Measurements from ENCODE around the gene GUCY1A1. TPM values are rescaled to one million over a fixed set of nuclear protein-coding genes. Genes with fewer than 3 reads are reported as not detected.

GUCY1A1 gene
- total and polyA plus RNA-seq, 12 donors, result 6.7 to 101 (median 60.2) TPM

DNA sequence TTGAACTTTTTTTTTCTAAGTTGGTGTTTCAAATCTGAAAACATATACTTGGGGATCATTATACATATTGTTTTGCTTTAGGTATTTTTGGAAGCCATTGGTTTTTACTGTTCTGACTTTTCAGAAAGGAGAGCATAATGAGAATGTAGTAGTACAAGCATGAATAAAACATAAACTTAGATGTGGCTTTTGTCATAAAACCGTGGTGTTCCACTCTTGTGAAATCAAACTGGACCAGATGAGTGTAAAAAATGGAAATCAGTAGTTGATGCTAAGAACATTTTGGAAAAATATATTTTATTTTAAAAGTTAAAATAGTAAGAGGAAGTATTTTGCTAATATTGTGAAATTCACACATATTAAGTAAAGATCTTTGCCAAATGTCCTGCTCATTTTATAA lies 29.6 kb downstream of the GUCY1A1 start:
- H3K36me3 ChIP-seq, result peaks cover 0 to 38% (median 0%) of the 10 kb centered on the region in 9 donors
- DNase-seq (no peak), ATAC-seq (no peak)
- peaks cover 0 to 67% (median 33%) of the 10 kb centered on the region in 9 donors for H3K4me1 ChIP-seq
- intact Hi-C loops (cut with DNase I), result loop anchor here in 1 of 10 donors (10.0 kb wide), 1 partner anchor 79 kb away; no protein-coding TSS in a partner anchor
- no peaks in the 10 kb centered on the region for H3K27me3 ChIP-seq
- H3K27ac ChIP-seq, result no peak overlapping the region
- 63 to 90% methylated on average over 1 of the region's 1 CpG for WGBS, 2 donors
- TF ChIP-seq, protein P1, sequence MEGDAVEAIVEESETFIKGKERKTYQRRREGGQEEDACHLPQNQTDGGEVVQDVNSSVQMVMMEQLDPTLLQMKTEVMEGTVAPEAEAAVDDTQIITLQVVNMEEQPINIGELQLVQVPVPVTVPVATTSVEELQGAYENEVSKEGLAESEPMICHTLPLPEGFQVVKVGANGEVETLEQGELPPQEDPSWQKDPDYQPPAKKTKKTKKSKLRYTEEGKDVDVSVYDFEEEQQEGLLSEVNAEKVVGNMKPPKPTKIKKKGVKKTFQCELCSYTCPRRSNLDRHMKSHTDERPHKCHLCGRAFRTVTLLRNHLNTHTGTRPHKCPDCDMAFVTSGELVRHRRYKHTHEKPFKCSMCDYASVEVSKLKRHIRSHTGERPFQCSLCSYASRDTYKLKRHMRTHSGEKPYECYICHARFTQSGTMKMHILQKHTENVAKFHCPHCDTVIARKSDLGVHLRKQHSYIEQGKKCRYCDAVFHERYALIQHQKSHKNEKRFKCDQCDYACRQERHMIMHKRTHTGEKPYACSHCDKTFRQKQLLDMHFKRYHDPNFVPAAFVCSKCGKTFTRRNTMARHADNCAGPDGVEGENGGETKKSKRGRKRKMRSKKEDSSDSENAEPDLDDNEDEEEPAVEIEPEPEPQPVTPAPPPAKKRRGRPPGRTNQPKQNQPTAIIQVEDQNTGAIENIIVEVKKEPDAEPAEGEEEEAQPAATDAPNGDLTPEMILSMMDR (IDR thresholded peaks at IDR 0.05), result no peak
- peaks cover 0 to 13% (median 5%) of the 10 kb centered on the region in 11 donors for H3K9me3 ChIP-seq
- H3K4me3 ChIP-seq, result no peak overlapping the region

DNA sequence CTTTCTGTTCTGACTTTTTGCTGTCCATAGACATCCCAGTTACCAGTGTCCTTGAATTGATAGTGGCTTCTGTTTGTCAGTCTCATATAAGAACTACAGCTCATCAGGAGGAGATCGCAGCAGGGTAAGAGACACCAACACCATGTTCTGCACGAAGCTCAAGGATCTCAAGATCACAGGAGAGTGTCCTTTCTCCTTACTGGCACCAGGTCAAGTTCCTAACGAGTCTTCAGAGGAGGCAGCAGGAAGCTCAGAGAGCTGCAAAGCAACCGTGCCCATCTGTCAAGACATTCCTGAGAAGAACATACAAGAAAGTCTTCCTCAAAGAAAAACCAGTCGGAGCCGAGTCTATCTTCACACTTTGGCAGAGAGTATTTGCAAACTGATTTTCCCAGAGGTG lies 30.1 kb downstream of the GUCY1A1 start:
- TF ChIP-seq, protein P1 (IDR thresholded peaks at IDR 0.05), result no peak
- H3K4me1 ChIP-seq, result peaks cover 0 to 63% (median 33%) of the 10 kb centered on the region in 9 donors
- ATAC-seq, result peak in 1 of 8 donors; percentile 27
- H3K27me3 ChIP-seq, result no peaks in the 10 kb centered on the region
- intact Hi-C loops (cut with DNase I), result loop anchor here in 1 of 10 donors (10.0 kb wide), 1 partner anchor 78 kb away; no protein-coding TSS in a partner anchor
- 39 to 45% methylated on average over 6 of the region's 6 CpGs for WGBS, 2 donors
- H3K4me3 ChIP-seq, result no peak overlapping the region
- peaks cover 0 to 43% (median 0%) of the 10 kb centered on the region in 9 donors for H3K36me3 ChIP-seq
- peaks cover 0 to 13% (median 5%) of the 10 kb centered on the region in 11 donors for H3K9me3 ChIP-seq
- peak overlapping the region in 1 of 10 donors; percentile 2 for H3K27ac ChIP-seq
- DNase-seq, result no peak

DNA sequence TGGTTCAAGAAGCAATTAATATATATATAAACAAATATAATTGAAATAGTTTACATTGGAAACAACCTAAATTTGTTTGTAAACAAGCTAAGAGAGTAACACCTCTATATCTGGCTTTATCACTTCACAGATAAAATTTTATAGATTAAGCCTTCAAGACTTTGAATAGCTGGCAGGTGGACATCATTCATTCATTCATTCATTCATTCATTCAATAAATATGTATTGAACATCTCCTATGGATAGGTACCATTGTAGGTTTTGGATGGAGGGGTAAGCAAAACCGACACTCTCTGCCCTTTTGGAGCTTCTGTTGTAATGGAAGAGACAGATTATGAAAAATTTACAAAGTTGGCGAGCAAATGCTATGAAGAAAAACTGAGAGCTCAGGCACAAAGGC lies 35.2 kb downstream of the GUCY1A1 start:
- 94 to 96% methylated on average over 2 of the region's 2 CpGs for WGBS, 2 donors
- intact Hi-C loops (cut with DNase I), result no loop called here
- TF ChIP-seq, protein P1 (IDR thresholded peaks at IDR 0.05), result no peak
- Histone ChIP-seq H3K9me3 (peaks cover 0 to 13% (median 5%) of the 10 kb centered on the region in 11 donors), H3K4me3 (no peak overlapping the region), H3K36me3 (peaks cover 0 to 46% (median 0%) of the 10 kb centered on the region in 9 donors), H3K27ac (no peak overlapping the region), H3K27me3 (no peaks in the 10 kb centered on the region), H3K4me1 (peaks cover 0 to 67% (median 21%) of the 10 kb centered on the region in 9 donors)
- no peak for DNase-seq
- no peak for ATAC-seq

DNA sequence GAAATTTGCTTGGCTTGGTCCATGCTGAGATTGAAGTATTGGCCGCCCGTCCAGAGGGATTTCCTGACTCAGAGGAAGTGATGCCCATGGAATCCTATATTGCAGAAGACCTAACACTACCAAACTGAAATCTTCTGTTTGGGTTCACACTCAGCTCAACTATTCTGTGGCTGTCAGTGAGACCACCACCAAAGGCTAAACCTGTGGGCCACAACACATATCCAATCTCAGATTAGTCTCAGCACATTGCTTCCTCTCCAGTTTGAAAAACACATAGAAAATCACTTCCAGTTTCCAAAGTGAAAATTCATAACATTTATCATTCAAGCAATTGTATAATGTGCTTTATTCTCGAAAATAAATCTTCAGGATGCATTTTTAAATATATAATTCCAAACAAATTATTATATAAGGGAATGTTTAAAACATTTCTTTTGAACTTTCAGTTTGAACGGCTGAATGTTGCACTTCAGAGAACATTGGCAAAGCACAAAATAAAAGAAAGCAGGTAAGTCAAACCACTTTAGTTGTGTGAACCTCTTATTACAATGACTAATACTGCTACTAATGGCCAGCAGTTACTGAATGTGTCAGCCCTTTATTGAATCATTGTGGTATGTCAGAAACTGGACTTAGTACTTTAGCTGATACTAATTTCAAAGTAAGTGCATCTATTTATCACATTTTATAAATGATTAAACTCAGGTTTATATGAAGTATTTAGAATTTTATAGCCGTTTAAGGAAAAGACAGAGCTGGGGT lies 37.0 kb downstream of the GUCY1A1 start:
- no peak for DNase-seq
- Histone ChIP-seq H3K27me3 (no peaks in the 10 kb centered on the region), H3K27ac (no peak overlapping the region), H3K9me3 (peaks cover 0 to 7% (median under 1%) of the 10 kb centered on the region in 11 donors), H3K4me3 (no peak overlapping the region), H3K4me1 (peaks cover 0 to 64% (median 21%) of the 10 kb centered on the region in 9 donors), H3K36me3 (peaks cover 0 to 47% (median 0%) of the 10 kb centered on the region in 9 donors)
- WGBS, 2 donors, result 75 to 87% methylated on average over 5 of the region's 5 CpGs
- intact Hi-C loops (cut with DNase I), result no loop called here
- ATAC-seq, result no peak
- TF ChIP-seq, protein P1 (IDR thresholded peaks at IDR 0.05), result no peak
